Kidney (tissue), 14 donors: ENCODE results near the gene ARHGAP27. TPM values are rescaled to one million over a fixed set of nuclear protein-coding genes. Genes with fewer than 3 reads are reported as not detected.

Source experiments
- DNase-seq, 5 donors: peaks; one replicate each; pipeline ENCODE4 v3.0.0-alpha.2; 2013 to 2020
- FAIRE-seq: peaks from 2 replicates; lab custom pipeline; 2012; peaks lifted over from hg19 to GRCh38; lab: Jason Lieb, UNC
- H3K27ac ChIP-seq, 2 donors: one replicate each; pipeline ENCODE4 v1.7.0; 2013; ENCODE audit warnings: low read depth in 2 of 2, low read length in 2 of 2, inconsistent platforms in 1 of 2
- H3K27me3 ChIP-seq: one replicate; pipeline ENCODE4 v1.7.1; 2013; ENCODE audit warnings: low read length, inconsistent platforms; ENCODE audit not compliant: control insufficient read depth, insufficient read depth
- H3K36me3 ChIP-seq, 3 donors: one replicate each; pipeline versions ENCODE4 v1.7.0 to v1.7.1; 2013; ENCODE audit warnings: low read length in 3 of 3, control low read depth in 1 of 3, inconsistent platforms in 1 of 3; ENCODE audit not compliant: insufficient read depth in 3 of 3, control insufficient read depth in 2 of 3
- H3K4me1 ChIP-seq, 3 donors: one replicate each; pipeline versions ENCODE4 v1.7.0 to v1.7.1; 2013; ENCODE audit warnings: low read length in 3 of 3, inconsistent platforms in 1 of 3, low read depth in 1 of 3; ENCODE audit not compliant: control insufficient read depth in 2 of 3, insufficient read depth in 2 of 3
- H3K4me3 ChIP-seq, 3 donors: one replicate each; pipeline versions ENCODE4 v1.7.0 to v1.8.1; 2013; ENCODE audit warnings: low read length in 3 of 3, control low read depth in 1 of 3, inconsistent platforms in 1 of 3
- H3K9ac ChIP-seq, 3 donors: one replicate each; pipeline versions ENCODE4 v1.7.0 to v1.7.1; 2013; ENCODE audit warnings: low read length in 3 of 3, control low read depth in 1 of 3, inconsistent platforms in 1 of 3
- H3K9me3 ChIP-seq, 3 donors: one replicate each; pipeline versions ENCODE4 v1.7.0 to v1.7.1; 2013; ENCODE audit warnings: low read length in 3 of 3, control low read depth in 1 of 3, inconsistent platforms in 1 of 3; ENCODE audit not compliant: control insufficient read depth in 2 of 3, insufficient read depth in 1 of 3
- intact Hi-C: fragments of 100-400 bp; cut with DNase I; formaldehyde crosslinking; loops from one replicate; pipeline ENCODE4 v1.11.1; 2022
- polyA plus RNA-seq: library from polyadenylated mRNA; stranded (reverse); fragments of 350-450 nt; fragmentation: Illumina TruSeq; extraction: RNeasy Lipid Tissue Mini Kit (QIAGEN cat#74804); gene quantifications from one replicate; pipeline ENCODE4 v1.2.3, GENCODE V29; 2014; ENCODE audit warnings: low read depth, low replicate concordance; ENCODE audit not compliant: insufficient read depth
- total RNA-seq: library from RNA; stranded (reverse); fragmentation: NEBNext Ultra II Directional; extraction: Animal tissue kit (Norgen Biotek cat#: 25700); gene quantifications from one replicate; pipeline ENCODE4 v1.2.1, GENCODE V29; 2021
- TF ChIP-seq, protein P1 (sequence below): IDR thresholded peaks from 3 replicates; pipeline ENCODE4 v1.5.1; 2012; ENCODE audit warnings: mild to moderate bottlenecking, moderate library complexity, borderline replicate concordance; ENCODE audit not compliant: insufficient read depth; ENCODE audit errors: extremely low read depth
- donor health status: control.
- donor health status: control.
- donor health status: control.
- donor health status: control.
- donor health status: control.
- donor health status: DM: yes; HTN: yes; CAD: no.
- donor health status: Normal renal cell carcinoma (clear cell type).

Gene ARHGAP27
- total and polyA plus RNA-seq, 2 donors from 2014 or later: 13.3 to 57.2 TPM

GRCh38 chr17:45361976-45362375 is 70.7 kb downstream of the ARHGAP27 start:
- Histone ChIP-seq H3K27ac (no peak overlapping the region), H3K36me3 (no peaks in the 10 kb centered on the region), H3K4me3 (no peak overlapping the region), H3K9me3 (no peaks in the 10 kb centered on the region), H3K4me1 (no peaks in the 10 kb centered on the region), H3K9ac (no peak overlapping the region), H3K27me3 (no peaks in the 10 kb centered on the region)
- FAIRE-seq: no peak
- TF ChIP-seq, protein P1, sequence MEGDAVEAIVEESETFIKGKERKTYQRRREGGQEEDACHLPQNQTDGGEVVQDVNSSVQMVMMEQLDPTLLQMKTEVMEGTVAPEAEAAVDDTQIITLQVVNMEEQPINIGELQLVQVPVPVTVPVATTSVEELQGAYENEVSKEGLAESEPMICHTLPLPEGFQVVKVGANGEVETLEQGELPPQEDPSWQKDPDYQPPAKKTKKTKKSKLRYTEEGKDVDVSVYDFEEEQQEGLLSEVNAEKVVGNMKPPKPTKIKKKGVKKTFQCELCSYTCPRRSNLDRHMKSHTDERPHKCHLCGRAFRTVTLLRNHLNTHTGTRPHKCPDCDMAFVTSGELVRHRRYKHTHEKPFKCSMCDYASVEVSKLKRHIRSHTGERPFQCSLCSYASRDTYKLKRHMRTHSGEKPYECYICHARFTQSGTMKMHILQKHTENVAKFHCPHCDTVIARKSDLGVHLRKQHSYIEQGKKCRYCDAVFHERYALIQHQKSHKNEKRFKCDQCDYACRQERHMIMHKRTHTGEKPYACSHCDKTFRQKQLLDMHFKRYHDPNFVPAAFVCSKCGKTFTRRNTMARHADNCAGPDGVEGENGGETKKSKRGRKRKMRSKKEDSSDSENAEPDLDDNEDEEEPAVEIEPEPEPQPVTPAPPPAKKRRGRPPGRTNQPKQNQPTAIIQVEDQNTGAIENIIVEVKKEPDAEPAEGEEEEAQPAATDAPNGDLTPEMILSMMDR: no peak
- intact Hi-C loops: no loop called here
- no peak for DNase-seq

- Histone ChIP-seq H3K27ac (no peak overlapping the region), H3K36me3 (no peaks in the 10 kb centered on the region), H3K4me3 (no peak overlapping the region), H3K9me3 (no peaks in the 10 kb centered on the region), H3K4me1 (no peaks in the 10 kb centered on the region), H3K9ac (no peak overlapping the region), H3K27me3 (no peaks in the 10 kb centered on the region)
- DNase-seq (no peak), FAIRE-seq (no peak)
- TF ChIP-seq, protein P1: no peak
- intact Hi-C loops: no loop called here
Observed at GRCh38 chr17:45361451-45361850, 71.2 kb downstream of the ARHGAP27 start.

GRCh38 chr17:45357364-45357997 is 75.2 kb downstream of the ARHGAP27 start:
- DNase-seq: no peak
- no peak for FAIRE-seq
- no peaks in the 10 kb centered on the region for H3K4me1 ChIP-seq
- TF ChIP-seq, protein P1: no peak
- no peak overlapping the region for H3K9ac ChIP-seq
- intact Hi-C loops: no loop called here
- no peak overlapping the region for H3K4me3 ChIP-seq
- no peaks in the 10 kb centered on the region for H3K27me3 ChIP-seq
- no peaks in the 10 kb centered on the region for H3K36me3 ChIP-seq
- no peaks in the 10 kb centered on the region for H3K9me3 ChIP-seq
- no peak overlapping the region for H3K27ac ChIP-seq

GRCh38 chr17:45355087-45355486 is 77.6 kb downstream of the ARHGAP27 start:
- Histone ChIP-seq H3K4me1 (no peaks in the 10 kb centered on the region), H3K4me3 (no peak overlapping the region), H3K9ac (no peak overlapping the region), H3K27ac (no peak overlapping the region), H3K27me3 (no peaks in the 10 kb centered on the region), H3K9me3 (peaks cover 0 to 3% (median 0%) of the 10 kb centered on the region in 3 donors), H3K36me3 (no peaks in the 10 kb centered on the region)
- DNase-seq (peak in 1 of 5 donors; percentile 8), FAIRE-seq (no peak)
- intact Hi-C loops: no loop called here
- TF ChIP-seq, protein P1: no peak
